HL-60 (cell line): ENCODE data around the gene CACNB3.

ENCODE experiments used
- POLR2AphosphoS5 ChIP-seq: IDR thresholded peaks from 2 replicates; pipeline ENCODE4 v1.6.1; 2012; ENCODE audit warnings: low read depth
- SPI1 ChIP-seq: IDR thresholded peaks from 2 replicates; pipeline ENCODE4 v1.6.1; 2012; ENCODE audit warnings: low read depth, mild to moderate bottlenecking, borderline replicate concordance
- TF ChIP-seq, protein P1 (sequence below): IDR thresholded peaks from one replicate; pipeline ENCODE4 v1.5.1; 2011; ENCODE audit warnings: low read length, control low read depth, inconsistent platforms; ENCODE audit not compliant: insufficient read depth
- TF ChIP-seq, protein P2 (sequence below): IDR thresholded peaks from 2 replicates; pipeline ENCODE4 v1.6.1; 2012; ENCODE audit warnings: low read depth; ENCODE audit not compliant: insufficient replicate concordance

DNA sequence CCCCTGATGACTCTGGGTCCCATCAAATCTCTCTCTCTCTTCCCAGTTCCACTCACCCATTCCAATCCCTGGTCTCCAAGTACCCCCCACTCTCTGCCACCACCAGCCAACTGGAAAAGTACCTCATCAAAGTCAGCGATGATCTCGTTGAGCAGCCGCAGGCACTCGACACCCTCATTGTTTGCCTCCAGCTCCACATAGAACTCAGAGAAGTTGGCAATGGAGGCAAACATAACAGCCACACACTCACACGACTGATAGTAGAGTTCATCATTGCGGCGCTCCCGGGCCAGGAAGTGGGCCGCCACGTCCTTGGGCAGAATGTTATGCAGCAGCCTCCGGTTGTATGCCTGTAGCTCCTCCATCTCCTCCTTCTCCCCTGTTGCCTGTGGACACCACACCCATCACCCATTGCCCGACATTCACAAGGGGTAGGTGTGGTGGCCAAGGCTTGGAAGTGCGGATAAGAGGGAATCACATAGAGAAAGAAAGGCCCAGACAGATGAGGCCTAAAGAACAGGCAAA, 46.6 kb upstream of the CACNB3 start:
- TF ChIP-seq POLR2AphosphoS5 (no peak), SPI1 (no peak)
- TF ChIP-seq, protein P1, sequence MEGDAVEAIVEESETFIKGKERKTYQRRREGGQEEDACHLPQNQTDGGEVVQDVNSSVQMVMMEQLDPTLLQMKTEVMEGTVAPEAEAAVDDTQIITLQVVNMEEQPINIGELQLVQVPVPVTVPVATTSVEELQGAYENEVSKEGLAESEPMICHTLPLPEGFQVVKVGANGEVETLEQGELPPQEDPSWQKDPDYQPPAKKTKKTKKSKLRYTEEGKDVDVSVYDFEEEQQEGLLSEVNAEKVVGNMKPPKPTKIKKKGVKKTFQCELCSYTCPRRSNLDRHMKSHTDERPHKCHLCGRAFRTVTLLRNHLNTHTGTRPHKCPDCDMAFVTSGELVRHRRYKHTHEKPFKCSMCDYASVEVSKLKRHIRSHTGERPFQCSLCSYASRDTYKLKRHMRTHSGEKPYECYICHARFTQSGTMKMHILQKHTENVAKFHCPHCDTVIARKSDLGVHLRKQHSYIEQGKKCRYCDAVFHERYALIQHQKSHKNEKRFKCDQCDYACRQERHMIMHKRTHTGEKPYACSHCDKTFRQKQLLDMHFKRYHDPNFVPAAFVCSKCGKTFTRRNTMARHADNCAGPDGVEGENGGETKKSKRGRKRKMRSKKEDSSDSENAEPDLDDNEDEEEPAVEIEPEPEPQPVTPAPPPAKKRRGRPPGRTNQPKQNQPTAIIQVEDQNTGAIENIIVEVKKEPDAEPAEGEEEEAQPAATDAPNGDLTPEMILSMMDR, result no peak
- TF ChIP-seq, protein P2, sequence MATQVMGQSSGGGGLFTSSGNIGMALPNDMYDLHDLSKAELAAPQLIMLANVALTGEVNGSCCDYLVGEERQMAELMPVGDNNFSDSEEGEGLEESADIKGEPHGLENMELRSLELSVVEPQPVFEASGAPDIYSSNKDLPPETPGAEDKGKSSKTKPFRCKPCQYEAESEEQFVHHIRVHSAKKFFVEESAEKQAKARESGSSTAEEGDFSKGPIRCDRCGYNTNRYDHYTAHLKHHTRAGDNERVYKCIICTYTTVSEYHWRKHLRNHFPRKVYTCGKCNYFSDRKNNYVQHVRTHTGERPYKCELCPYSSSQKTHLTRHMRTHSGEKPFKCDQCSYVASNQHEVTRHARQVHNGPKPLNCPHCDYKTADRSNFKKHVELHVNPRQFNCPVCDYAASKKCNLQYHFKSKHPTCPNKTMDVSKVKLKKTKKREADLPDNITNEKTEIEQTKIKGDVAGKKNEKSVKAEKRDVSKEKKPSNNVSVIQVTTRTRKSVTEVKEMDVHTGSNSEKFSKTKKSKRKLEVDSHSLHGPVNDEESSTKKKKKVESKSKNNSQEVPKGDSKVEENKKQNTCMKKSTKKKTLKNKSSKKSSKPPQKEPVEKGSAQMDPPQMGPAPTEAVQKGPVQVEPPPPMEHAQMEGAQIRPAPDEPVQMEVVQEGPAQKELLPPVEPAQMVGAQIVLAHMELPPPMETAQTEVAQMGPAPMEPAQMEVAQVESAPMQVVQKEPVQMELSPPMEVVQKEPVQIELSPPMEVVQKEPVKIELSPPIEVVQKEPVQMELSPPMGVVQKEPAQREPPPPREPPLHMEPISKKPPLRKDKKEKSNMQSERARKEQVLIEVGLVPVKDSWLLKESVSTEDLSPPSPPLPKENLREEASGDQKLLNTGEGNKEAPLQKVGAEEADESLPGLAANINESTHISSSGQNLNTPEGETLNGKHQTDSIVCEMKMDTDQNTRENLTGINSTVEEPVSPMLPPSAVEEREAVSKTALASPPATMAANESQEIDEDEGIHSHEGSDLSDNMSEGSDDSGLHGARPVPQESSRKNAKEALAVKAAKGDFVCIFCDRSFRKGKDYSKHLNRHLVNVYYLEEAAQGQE, result no peak
